Renal cortex interstitium (tissue), 11 donors: ENCODE data around the gene CREBBP. TPM values are rescaled to one million over a fixed set of nuclear protein-coding genes. Genes with fewer than 3 reads are reported as not detected.

Source experiments
- DNase-seq, 11 donors: peaks; one replicate each; pipeline ENCODE4 v3.0.0-alpha.2; 2013; ENCODE audit warnings: low read depth in 9 of 11, low spot score in 4 of 11; ENCODE audit errors: extremely low read depth in 1 of 11
- polyA plus RNA-seq, 3 donors: library from polyadenylated mRNA; unstranded; fragments of 120-200 nt; gene quantifications; one replicate each; pipeline ENCODE4 v1.2.1, GENCODE V29; 2013; ENCODE audit not compliant: insufficient read length in 3 of 3

The CREBBP gene
- polyA plus RNA-seq, 3 donors: 74.6 to 85.9 (median 84.2) TPM

GRCh38 chr16:3837851-3838586, 42.5 kb downstream of the CREBBP start:
- no peak for DNase-seq

GRCh38 chr16:3836641-3837040, 43.9 kb downstream of the CREBBP start:
- no peak for DNase-seq

- DNase-seq: no peak
These were observed 45.4 kb downstream of the CREBBP start for GRCh38 chr16:3835089-3835602.

- no peak for DNase-seq
These were observed 47.8 kb downstream of the CREBBP start for GRCh38 chr16:3832668-3833067.

- no peak for DNase-seq
These were observed 49.8 kb downstream of the CREBBP start for GRCh38 chr16:3830625-3831254.

- no peak for DNase-seq
These were observed 50.6 kb downstream of the CREBBP start for GRCh38 chr16:3829631-3830536.

- no peak for DNase-seq
These were observed 54.6 kb downstream of the CREBBP start for GRCh38 chr16:3825940-3826339.

- no peak for DNase-seq
These were observed 55.4 kb downstream of the CREBBP start for GRCh38 chr16:3825103-3825502.

- DNase-seq: no peak
These were observed 56.3 kb downstream of the CREBBP start for GRCh38 chr16:3824121-3824795.

GRCh38 chr16:3823427-3823826, 57.1 kb downstream of the CREBBP start:
- no peak for DNase-seq

GRCh38 chr16:3822366-3823045, 58.0 kb downstream of the CREBBP start:
- DNase-seq: no peak

GRCh38 chr16:3821184-3821583, 59.3 kb downstream of the CREBBP start:
- DNase-seq: no peak

- DNase-seq: peak; percentile 10 to 76 (median 33)
These were observed 60.5 kb downstream of the CREBBP start for GRCh38 chr16:3819746-3820724.

GRCh38 chr16:3819175-3819527, 61.4 kb downstream of the CREBBP start:
- no peak for DNase-seq

GRCh38 chr16:3816326-3816725, 64.2 kb downstream of the CREBBP start:
- no peak for DNase-seq

- DNase-seq: no peak
These were observed 65.8 kb downstream of the CREBBP start for GRCh38 chr16:3814755-3815154.

GRCh38 chr16:3812469-3813172, 67.9 kb downstream of the CREBBP start:
- no peak for DNase-seq
